Measurements from ENCODE around the gene TNIP1.

TNIP1 gene

DNA sequence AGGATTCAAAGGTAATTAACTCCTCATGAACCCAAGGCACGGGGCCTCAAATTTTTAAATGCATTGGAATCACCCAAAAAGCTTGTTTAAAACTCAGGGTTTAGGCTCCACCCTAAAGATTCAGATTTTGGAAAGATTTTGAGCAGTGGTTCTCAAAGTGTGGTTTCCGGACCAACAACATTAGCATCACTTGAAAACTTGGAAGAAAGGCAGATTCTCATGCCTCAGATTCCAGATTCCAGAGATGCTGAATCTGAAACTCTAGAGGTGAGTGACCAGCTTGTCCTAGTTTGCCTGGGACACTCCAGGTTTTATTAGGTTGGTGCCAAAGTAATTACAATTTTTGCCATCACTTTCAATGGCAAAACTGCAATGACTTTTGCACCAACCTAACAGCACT is 24.7 kb upstream of the TNIP1 start:
- DNase-seq, result no peak

DNA sequence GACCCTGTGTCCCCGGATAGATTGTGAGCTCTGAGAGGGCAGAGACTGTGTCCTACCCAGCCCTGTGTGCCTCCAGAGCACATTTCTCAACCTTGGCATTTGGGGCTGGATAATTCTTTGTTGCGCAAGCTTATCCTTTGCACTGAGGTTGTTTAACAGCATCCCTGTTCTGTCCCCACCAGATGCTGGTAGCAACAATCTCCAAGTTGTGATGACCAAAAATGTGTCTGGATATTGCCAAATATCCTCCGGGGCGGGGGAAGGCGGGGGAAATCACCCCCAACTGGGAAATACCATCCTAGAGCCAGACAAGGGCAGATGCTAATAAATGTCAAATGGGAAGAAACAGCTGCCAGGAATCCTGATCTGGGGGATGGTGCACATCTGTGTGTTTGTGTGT is 24.0 kb upstream of the TNIP1 start:
- no peak for DNase-seq

DNA sequence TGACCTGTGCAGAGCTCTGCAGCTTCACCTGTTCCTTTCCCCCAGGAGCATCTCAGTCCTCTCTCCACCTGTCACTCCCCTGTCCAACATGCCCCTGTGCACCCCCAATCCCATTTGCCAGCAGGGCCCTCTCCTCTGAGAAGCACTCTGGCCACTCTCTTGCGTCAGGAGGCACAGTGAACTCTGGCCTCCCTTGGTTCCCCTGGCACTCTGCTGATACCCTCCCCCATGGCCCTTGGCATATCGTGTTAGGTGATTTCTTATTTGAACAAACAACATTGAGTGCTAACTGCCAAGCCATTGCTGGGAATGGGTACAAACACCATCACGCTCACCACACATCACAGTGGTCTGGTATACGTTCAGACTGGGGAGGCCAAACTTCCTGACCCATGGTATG is 20.9 kb upstream of the TNIP1 start:
- no peak for DNase-seq

DNA sequence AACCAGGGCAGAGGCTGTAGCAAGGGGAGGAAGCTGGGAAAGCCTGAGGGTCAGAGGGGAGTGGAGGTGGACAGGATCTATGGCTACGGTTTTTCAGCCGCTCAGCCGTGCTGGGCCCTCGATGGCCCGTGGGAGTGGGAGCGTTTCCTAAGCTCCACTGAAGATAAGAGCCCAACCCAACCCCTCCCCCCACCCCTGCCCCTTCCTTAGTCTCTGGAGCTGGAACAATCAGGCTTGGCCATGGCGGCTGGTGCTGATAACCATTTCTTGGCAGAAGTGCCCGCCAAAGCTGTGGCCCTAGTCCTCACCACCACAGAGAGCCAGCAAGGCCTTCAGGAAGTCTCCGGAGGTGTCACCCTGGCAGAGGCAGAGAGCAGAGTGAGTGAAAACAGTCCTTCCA is 20.3 kb upstream of the TNIP1 start:
- DNase-seq, result no peak

DNA sequence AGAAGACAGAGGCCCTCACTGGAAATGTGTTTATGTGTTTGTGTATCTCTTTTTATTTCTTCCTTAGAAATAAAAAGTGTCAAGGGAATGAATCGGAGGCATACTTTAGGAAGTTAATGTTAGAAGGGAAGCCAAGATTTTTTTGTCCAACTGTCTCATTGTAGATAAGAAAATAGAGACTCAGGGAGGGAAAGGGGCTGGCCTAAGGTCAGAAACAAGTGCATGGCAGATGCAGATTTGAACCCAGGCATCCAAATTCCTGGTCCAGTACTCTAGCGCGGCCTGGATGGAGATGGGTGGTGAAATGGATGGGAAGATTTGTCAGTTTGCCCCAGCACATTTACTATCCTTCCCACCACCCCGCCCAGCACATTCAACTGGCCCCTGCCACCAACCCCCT is 19.8 kb upstream of the TNIP1 start:
- DNase-seq, result no peak

DNA sequence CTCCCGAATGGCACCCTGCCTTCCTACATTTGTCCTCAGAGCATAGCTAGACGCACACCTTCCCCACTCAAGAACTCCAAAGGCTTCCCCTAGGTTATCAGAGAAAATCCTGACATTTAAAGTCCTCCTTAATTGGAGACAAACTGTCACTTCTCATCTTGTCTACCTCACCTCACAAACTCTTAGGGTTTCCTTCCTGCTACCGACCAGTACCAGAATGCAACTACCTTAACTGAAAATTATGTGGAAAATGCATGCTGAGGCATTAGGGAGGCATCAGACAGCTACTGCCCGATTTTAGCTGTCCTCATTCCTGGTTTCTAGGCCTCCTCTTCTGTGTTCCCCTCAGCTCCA is 17.9 kb upstream of the TNIP1 start:
- no peak for DNase-seq

DNA sequence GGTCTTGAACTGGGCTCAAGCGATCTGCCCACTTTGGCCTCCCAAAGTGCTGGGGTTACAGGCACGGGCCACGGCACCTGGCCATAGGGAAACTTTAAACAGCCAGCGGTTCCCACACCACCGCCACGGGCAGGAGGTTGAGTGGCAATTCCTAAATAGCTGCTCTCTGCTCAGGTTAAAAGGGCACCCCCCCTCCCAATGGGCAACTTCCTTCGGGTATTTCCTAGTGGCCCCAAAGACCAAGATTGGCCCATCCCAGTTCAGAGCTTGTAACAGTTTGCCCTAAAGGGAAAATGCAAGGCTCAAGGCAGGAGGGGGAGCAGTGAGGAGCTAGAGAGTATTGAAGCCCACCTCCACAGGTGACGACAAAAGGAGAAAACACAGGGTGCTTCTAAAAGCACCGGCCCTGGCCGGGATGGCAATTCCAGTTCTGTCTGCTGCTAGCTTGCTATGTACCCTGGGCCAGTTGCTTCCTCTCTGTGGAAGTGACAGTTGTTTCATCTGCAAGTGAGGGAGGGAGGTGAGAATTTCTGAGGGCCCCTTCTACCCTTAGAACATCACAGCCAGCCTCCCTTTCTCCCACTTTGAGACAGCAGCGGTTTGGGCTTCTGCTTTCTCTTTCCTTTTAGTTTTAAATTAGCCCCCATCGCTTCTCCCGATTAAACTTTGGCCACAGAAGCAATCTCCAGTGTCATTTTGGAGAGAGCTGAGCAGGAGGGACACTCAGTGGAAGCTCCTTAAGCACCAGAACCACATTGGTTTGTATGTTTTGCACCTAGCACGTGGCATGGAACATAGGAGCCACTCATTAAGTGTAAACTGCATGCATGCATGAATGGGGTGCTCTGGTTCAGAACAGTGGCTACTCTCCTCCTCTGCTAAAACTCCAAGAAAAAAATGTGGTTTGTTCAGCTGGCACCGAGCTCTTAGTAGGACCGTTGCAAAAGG is 17.3 kb upstream of the TNIP1 start:
- no peak for DNase-seq

DNA sequence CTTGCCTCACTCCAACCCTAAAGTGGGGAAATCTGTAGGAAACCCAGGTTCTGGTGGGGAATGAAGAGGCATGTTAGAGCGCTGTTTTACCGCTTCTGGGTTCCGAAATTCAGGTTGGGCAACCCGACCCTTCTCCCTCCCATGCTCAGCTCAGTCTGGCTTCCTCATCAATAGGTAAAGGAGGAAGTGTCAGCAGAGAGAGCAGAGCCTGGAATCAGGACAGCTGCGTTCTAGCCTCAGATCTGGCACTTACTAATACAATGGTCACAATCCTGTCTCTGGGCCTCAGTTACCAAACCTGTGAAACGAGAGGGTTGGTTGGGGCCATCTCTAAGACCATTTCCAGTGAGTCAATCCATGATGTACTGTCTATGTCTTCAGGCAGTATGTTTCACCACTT is 16.2 kb upstream of the TNIP1 start:
- no peak for DNase-seq

DNA sequence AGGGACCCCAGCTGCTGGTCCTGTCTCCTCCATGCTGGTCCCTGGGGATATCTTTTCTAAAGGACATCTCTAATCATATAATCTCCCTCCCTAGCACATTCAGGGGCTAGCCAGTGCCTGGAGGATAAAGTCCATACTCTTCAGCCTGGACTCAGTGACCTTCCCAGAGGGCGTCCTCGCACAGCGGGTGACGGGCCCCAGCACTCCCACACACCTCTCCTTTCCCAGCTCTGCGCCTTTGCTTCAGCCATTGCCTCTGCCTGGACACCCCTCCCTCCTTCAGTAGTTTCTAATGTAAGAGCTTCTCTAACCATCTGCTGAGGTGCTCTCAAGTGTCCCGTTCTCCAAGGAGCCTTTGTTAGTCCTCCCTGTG is 15.2 kb upstream of the TNIP1 start:
- no peak for DNase-seq

DNA sequence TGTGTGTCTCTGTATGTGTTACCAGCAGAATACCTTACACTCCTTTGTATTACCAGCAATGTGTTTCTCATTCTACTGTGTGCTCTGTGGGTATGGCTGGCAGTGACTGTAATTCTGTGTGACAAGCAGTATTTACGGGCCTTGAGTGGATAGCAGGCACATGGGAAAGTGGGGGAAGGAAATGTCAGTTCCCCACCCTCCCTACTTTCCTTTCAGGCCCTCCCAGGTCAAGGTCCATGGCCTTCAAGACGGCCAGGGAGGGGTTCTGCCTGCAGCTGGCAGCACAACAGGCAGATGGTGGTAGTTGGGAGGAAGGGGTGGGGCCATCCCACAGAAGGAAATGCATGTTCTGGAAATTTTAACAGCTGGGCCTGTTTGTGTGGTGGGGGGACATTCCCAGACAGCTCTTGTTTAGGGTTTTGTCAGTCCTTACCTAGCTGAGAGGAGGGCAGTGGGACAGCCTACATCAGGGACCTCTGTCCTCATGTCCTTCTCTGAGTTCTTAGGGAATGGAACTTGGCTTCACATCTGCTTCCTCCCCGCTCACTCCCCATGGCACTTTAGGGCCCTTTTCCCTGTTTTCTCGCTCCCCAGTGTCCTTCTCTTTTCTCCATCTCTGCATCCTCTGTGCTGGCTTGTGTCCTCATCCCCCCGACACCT is 14.6 kb upstream of the TNIP1 start:
- no peak for DNase-seq

DNA sequence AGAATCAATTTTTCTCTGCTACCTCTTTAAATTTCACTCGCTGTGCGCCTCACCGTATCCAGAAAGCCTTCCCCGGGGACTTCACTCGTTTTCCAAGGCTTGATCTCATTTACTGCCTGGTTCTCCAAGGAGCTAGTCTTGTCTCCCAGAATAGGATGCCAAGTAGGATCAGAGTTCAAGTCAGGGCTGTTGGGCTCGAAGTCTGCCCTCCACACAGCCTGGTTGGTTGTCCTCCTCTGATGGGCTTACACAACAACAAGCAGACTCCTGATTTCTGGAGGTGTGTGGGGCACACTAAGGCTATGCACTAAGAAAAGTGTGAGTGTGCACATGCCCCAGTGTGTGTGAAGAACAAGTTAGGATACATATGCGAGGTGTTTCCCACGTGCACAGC is 14.0 kb upstream of the TNIP1 start:
- DNase-seq, result no peak

DNA sequence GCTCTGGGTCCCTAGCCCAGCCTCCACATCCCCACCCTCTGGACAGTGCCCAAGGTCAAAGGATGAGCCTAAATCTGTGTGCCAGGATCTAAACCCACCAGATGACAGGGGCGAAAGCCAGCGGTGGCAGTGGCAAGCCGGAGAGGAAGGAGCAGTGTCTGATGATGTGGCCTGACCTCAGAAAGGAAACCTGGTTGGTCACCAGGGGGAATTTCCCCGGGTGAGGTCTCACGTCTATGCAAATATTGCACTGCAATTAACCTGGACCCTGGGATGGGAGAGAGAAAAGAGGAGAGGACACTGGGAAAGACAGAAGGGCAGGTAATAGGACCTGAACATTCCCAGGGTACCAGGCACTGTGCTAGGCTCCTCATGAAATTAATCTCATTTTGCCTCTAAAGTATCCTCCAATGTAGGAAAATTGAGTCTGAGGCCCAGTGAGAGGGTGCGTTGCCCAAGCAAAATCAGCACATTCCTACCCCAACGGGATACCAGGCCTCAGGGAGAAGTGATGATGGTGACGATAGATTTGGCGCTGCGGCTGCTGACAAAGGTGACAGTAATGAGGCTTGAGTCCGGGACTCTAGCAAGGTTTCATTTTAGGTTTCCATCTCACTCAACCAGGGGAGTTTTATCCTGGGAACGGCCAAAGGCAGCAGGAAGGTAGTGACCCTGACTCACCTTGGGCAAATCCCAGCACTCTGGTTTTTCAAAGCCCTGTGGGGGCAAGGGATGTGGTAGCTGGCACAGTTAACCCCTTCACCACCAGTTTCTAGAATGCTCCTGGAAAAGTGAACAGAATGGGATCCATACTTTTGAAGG is 13.4 kb upstream of the TNIP1 start:
- no peak for DNase-seq

DNA sequence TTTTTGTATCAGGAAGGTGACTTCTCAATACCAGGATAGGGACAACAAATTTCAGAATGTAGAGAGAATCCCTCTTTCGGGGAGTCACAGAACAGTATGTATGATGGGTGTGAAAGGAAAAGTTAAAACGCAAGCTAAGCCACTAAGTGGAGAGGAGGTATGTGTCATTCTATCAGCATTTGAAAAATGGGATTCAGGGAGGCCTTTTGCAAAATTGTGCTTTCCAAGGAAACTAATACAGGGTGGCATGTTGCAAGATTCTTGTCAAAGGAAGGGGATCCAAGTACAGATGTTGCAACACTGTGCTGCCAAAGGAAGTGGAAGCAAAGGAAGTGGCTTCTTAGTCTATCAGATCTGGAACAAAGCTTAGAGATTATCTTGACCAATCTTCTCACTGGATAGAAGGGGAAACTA is 12.6 kb upstream of the TNIP1 start:
- DNase-seq, result no peak

DNA sequence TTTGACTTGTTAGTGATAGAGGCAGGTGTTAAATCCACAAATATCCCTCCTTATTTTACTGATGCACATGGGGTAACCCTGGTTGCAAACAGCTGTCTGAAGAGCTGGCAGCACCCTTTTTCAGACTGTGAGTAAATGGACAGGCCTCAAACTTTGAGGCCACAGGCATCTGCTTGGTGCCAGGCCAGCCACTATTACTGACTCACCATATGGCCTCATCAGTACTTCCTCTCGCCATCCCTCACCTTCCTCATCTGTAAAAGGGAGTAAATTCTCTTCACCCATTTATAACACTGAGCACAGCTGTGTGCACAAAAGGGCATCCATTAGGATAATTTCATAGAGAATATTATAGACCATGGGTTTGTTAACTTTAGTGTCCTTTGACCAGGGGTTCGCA is 11.9 kb upstream of the TNIP1 start:
- no peak for DNase-seq

DNA sequence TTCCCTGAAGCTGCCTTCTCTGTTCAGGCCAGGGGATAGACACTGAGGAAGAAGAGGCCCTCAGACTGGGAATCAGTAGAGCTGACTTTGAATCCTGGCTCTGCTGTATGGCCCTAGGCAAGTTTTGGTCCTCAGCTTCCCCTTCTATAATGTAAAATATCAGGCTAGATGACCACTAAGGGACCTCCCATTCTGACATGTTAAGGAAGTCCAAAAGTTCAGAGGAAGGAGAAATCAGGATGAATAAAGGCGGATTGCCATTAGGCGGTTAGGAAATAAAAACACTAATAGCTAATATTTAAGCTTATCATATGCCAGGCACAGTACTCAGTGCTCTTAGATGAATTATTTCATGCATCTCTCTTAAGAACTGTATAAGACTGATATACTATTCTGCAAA is 8.9 kb upstream of the TNIP1 start:
- no peak for DNase-seq

DNA sequence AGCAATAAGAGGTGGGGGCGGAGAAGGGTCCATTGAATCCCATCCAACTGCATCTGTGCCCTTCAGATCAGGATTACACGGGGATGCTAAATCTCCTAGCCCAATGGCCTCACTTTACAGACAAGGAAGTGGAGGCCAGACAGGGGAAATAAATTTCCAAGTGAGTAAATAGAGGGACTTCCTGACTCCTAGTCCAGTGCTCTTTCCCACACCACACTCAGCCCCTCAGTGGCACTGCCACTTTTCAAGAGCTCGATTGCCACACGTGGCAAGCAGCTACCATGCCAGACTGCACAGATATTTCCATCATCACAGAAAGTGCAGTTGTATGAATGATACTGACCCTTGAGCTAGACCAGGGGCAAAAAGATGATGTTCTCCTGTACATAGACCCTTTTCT is 8.2 kb upstream of the TNIP1 start:
- DNase-seq, result no peak

DNA sequence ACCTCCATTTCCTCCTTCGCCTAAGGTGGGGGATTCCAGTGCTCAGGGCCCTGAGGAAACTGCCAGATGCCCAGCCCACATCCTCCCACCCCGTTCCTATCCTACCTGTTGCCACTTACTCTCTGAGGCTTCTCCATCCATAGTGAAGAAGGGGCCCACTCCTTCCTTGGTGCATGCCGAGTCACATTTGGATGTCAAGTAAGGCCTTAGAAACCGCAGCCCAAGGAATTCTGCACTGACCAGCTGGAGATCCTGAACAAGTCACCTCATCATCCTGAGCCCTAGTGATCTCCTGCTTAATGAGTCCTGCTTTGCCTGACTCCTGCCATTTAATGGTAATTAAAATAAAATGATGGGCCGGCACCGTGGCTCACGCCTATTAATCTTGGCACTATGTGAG is 6.7 kb upstream of the TNIP1 start:
- DNase-seq, result no peak

DNA sequence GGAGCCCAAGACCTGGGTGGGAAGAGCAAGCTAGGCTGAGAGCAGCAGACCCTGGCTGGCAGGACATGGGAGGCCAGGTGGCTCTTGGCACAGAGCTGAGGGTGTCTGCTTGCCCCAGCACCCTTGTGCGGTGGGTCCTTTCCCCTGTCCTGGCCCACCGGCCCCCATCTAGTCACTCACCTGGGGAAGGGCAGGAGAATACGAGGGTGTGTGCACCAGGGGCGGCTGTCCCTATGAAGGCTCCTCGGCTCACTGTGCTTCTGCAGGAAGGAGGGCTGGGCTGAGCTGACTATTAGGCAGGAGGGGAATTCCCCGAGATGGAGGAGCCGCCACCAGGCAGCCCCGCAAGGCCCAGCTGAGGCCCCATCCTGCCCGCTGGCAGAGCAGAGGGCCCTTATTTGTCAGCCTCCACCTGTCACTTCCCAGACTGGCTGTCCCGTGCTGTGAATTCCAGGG is 6.1 kb upstream of the TNIP1 start:
- DNase-seq, result no peak

DNA sequence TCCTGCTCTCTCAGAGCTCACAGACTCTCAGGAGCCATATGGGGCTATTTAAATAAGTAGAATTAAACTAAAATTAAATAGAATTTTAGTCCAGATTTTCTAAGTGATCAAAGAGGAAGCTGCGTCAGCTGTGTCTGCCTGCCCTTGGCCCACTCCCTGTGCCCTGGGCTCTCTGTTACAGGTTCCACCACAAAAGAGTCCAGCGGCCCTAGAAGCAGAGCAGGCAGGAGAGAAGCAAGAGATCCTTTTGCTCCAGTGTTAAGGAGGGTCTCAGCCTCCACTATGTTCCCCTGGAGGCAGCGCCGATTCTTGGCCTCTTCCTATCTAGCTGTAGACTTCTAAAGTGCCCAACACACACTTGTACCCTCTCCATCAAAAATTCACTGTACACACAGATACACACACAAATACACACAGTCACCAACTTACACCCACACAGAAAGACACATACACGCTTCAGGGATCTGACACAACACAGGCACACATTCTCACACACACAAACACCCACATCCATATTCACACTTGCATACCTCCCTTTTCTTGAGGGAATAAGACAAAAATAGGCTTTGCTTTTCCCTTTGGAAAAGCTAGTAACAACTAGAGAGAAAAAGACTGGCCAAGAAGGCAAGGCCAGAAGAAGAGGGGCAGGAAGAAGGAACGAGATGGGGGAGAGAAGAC is 5.5 kb upstream of the TNIP1 start:
- DNase-seq, result no peak

DNA sequence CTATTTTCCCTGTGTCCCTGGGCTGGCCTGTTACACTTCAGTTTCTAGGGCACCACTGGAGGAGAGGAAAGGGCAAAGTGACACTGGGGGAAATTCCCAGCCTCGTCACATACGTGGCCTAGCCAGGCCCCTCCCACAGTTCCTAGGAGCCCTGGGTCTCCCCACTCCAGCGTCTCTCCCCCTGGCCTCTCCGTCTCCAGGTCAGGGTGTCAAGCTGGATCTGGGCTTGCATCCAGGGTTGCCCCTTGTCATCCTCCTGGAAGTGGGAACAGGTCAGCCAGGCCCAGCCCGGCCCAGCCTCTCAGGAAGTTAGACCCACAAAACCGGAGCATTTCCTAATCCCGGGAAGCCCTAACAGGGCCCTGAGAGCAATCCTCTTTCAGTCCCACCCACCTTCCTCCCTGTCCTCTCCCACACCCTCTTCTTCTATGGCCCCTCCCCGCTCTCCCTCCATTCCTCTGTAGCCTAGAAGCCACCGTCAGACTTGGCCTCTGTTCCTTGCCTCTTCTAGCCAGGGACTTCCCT is 4.7 kb upstream of the TNIP1 start:
- DNase-seq, result no peak

DNA sequence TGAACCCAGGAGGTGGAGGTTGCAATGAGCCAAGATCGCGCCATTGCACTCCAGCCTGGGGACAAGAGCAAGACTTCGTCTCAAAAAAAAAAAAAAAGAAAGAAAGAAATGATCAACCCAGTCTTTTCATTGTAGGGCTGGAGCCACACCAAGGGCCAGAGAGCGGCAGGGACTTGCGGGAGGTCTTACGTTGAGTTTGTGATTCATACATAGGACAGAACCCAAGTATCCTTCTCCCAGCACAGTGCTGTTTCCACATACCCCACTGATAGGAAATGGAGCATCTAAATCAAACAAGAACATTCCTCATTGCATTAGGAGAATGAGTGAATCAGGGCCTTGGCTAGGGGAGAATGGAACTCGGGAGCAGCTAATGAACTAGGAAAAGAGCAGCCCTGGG is 3.5 kb upstream of the TNIP1 start:
- DNase-seq, result no peak

DNA sequence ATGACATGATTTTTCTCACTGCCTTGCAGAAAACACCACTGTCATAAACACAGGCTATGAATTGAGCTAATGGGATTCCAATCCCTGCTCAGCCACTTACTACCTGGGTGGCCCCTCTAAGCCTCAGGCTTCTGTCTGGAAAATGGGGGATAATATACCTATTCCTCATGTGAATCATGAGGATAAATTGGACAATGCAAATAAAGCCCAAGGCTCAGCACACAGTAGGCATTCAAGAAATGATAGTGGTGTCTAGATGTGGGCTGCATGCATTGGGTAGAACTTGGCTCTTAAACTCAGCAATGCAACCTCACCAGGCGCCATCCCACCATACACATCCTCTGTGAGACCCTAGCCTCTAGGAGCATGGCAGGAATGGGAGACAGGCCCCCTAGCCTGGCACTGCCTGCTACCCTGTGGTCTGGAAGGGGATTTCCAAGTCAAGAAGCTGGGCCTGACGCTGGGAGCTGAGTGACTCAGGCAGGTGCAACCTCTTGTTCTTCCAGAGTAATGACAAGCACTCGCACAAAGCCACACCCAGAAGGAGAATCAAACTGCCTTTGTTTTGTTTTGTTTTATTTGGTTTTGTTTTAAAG is 2.3 kb upstream of the TNIP1 start:
- DNase-seq, result no peak
